ENCODE data around the gene GDF10. TPM values are rescaled to one million over a fixed set of nuclear protein-coding genes. Genes with fewer than 3 reads are reported as not detected.

Gene GDF10
- total RNA-seq, 2 donors from 2014 or later, result 0.63 to 1.9 TPM

DNA sequence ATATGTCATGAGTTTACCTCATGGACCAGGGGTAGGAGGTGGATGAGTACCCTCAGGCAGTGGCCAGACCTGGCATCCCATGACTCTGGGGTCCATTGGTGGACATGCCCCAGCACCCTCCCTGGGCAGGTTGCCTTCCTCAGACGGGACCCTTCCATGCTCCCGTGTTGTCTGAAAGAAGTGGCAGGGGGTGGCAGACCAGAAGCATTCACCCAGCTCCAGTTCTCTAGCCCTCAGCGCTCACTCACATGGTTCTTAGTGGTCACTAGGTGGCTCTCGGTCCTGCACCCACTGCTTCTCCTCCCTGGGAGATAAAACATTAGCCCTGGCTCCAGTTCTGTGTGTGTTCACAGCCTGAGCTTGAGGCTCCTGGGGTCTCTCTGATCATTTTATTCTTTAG lies 54.2 kb downstream of the GDF10 start:
- TF ChIP-seq, protein P1, sequence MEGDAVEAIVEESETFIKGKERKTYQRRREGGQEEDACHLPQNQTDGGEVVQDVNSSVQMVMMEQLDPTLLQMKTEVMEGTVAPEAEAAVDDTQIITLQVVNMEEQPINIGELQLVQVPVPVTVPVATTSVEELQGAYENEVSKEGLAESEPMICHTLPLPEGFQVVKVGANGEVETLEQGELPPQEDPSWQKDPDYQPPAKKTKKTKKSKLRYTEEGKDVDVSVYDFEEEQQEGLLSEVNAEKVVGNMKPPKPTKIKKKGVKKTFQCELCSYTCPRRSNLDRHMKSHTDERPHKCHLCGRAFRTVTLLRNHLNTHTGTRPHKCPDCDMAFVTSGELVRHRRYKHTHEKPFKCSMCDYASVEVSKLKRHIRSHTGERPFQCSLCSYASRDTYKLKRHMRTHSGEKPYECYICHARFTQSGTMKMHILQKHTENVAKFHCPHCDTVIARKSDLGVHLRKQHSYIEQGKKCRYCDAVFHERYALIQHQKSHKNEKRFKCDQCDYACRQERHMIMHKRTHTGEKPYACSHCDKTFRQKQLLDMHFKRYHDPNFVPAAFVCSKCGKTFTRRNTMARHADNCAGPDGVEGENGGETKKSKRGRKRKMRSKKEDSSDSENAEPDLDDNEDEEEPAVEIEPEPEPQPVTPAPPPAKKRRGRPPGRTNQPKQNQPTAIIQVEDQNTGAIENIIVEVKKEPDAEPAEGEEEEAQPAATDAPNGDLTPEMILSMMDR (IDR thresholded peaks at IDR 0.05), result no peak
- DNase-seq (ENCODE audit: low spot score), result no peak
- H3K4me3 ChIP-seq, result no peak overlapping the region

DNA sequence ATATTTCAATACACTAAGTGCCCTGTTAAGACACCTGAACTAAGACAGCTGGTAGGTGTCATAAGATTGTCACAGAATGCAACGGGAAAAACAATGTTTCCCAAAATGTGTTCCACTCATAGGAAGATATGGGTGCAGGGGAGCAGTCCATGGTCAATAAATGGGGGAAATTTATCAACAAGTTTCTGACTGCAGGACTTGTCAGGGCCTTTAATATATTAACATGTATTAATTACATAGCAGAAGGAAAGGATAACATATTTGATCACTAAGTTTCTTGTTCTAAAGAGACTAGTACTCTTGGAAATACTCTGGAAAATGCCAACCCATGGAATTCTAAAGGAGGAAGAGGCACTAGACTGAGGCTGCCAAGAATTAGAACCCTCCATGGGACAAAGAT lies 54.9 kb downstream of the GDF10 start:
- no peak for DNase-seq (ENCODE audit: low spot score)
- TF ChIP-seq, protein P1 (IDR thresholded peaks at IDR 0.05), result no peak

More for the DNA sequence above, 54.2 kb downstream of the GDF10 start:
- Histone ChIP-seq H3K9me3 (no peaks in the 10 kb centered on the region), H3K4me1 (no peaks in the 10 kb centered on the region), H3K27ac (no peak overlapping the region), H3K27me3 (no peaks in the 10 kb centered on the region), H3K36me3 (no peaks in the 10 kb centered on the region)

DNA sequence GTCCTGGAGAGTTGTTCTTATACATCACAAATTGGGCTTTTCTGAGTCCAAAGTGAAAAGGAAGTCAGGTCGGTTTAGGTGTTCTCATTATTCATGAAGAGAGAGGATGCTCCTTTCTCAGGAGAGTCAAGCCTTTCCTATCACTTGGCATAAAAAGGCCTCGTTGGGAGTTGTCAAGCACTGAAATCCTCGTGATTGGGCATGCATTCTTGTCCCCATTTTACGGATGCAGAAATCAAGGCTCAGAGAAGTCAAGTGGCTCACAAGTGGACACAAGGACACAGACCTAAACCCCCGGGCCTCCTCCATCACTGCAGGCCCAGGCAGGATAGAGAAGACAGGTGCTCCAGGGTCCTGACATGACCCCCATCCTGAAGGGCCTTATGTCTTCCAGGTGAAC lies 56.7 kb downstream of the GDF10 start:
- Histone ChIP-seq H3K36me3 (no peaks in the 10 kb centered on the region), H3K27me3 (no peaks in the 10 kb centered on the region), H3K27ac (no peak overlapping the region), H3K9me3 (no peaks in the 10 kb centered on the region), H3K4me1 (peaks cover 0 to 7% of the 10 kb centered on the region in 2 donors), H3K4me3 (no peak overlapping the region)
- DNase-seq (ENCODE audit: low spot score), result no peak
- TF ChIP-seq, protein P1 (IDR thresholded peaks at IDR 0.05), result no peak

More for the DNA sequence above, 54.9 kb downstream of the GDF10 start:
- H3K27ac ChIP-seq, result no peak overlapping the region
- no peaks in the 10 kb centered on the region for H3K36me3 ChIP-seq
- no peaks in the 10 kb centered on the region for H3K4me1 ChIP-seq
- H3K9me3 ChIP-seq, result no peaks in the 10 kb centered on the region
- no peak overlapping the region for H3K4me3 ChIP-seq
- H3K27me3 ChIP-seq, result no peaks in the 10 kb centered on the region

DNA sequence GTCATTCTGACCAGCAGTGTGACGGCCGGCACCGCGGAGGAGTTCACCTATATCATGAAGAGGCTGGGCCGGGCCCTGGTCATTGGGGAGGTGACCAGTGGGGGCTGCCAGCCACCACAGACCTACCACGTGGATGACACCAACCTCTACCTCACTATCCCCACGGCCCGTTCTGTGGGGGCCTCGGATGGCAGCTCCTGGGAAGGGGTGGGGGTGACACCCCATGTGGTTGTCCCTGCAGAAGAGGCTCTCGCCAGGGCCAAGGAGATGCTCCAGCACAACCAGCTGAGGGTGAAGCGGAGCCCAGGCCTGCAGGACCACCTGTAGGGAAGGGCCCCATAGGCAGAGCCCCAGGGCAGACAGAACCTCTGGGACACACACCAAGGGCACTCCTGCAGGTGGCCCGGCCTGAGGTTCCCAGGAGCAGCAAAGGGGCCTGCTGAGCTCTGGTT lies 57.2 kb downstream of the GDF10 start:
- DNase-seq (ENCODE audit: low spot score), result no peak
- TF ChIP-seq, protein P1 (IDR thresholded peaks at IDR 0.05), result no peak
- H3K9me3 ChIP-seq, result no peaks in the 10 kb centered on the region
- H3K36me3 ChIP-seq, result no peaks in the 10 kb centered on the region
- no peak overlapping the region for H3K27ac ChIP-seq
- peaks cover 0 to 7% of the 10 kb centered on the region in 2 donors for H3K4me1 ChIP-seq
- H3K27me3 ChIP-seq, result no peaks in the 10 kb centered on the region
- no peak overlapping the region for H3K4me3 ChIP-seq

DNA sequence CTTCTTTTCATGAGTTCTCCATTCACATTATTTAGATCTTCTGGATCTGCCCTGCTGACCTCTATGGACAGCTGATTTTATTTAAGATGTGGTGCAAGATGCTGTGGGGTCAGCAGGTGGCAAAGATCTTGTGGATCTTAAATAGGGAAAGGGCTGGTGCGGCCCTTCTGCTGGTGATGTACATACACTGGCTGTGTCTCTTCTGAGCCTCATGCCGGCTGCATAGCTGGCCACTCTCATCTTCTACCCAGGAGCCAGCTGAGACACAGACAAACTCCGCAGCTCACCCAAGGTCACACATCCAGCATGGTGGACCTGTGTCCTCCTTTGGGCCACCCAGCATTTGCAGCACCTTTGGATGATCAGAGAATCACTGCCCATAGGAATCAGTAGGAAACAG lies 57.9 kb downstream of the GDF10 start:
- Histone ChIP-seq H3K4me1 (peaks cover 0 to 7% of the 10 kb centered on the region in 2 donors), H3K4me3 (no peak overlapping the region), H3K27ac (no peak overlapping the region), H3K9me3 (no peaks in the 10 kb centered on the region), H3K36me3 (no peaks in the 10 kb centered on the region), H3K27me3 (no peaks in the 10 kb centered on the region)
- TF ChIP-seq, protein P1 (IDR thresholded peaks at IDR 0.05), result no peak
- no peak for DNase-seq (ENCODE audit: low spot score)

DNA sequence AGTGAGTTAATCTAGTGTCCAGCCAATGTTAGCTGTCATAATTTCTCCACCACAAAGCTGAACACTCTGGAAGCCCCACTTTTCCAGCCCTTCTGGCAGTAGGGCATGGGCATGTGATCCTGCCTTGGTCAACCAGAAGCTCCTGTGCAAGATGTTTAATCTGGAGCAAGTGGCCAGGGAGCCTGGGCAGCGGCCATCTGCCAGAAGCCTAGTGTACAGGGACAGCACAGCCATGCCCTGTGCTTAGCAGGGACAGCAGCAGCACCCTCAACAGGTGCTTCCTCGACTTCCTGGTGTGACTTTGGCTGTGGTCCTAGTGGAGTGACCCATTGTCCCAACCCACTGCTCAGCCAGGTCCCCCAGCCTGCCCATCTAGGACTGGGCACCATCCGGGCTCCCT lies 58.5 kb downstream of the GDF10 start:
- no peak for DNase-seq (ENCODE audit: low spot score)
- no peak overlapping the region for H3K27ac ChIP-seq
- peaks cover 0 to 7% of the 10 kb centered on the region in 2 donors for H3K4me1 ChIP-seq
- H3K36me3 ChIP-seq, result no peaks in the 10 kb centered on the region
- H3K4me3 ChIP-seq, result no peak overlapping the region
- no peaks in the 10 kb centered on the region for H3K9me3 ChIP-seq
- TF ChIP-seq, protein P1 (IDR thresholded peaks at IDR 0.05), result no peak
- H3K27me3 ChIP-seq, result no peaks in the 10 kb centered on the region

All from right atrium auricular region (tissue), 2 donors.